HG03354 (cell line): ENCODE results near the gene CPTP.

ENCODE experiments used
- ATAC-seq: cut with Tn5 transposase; IDR thresholded peaks from one replicate; pipeline ENCODE4 v1.9.1; 2021; ENCODE audit warnings: mild to moderate bottlenecking; ENCODE audit not compliant: unreplicated experiment, poor library complexity, severe bottlenecking

The CPTP gene

DNA sequence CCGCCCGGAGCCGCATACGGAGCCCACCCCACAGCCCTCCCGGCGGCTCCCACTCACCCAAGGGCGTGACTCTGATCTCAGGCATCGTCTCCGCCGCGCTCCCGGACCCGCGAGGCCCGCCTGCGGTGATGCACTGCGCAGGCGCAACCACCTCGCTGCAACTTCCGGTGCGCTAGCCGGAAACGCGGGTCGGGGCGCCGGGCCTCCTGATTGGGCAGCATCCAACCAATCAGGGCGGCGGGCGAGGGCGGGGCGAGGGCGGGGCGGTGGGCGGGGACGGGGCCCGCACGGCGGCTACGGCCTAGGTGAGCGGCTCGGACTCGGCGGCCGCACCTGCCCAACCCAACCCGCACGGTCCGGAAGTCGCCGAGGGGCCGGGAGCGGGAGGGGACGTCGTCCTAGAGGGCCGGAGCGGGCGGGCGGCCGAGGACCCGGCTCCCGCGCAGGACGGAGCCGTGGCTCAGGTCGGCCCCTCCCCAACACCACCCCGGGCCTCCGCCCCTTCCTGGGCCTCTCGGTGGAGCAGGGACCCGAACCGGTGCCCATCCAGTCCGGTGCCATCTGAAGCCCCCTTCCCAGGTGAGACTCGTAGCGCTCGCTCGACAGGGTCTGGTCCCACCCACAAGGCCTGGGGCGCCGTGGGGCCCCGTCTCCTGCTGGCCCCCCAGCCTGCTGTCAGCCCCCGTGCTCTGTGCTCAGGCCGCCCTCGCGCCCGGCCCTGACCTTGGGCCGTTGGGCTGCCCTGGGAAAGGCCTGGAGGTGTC lies at the start of gene CPTP, which contains the start of gene INTS11:
TSS of gene CPTP (plus strand) at position 279 of the 764 bp plus-strand sequence. CDS start 2,109 bp downstream, outside the sequence.
TSS of gene INTS11 (minus strand) at position 137 of the 764 bp plus-strand sequence. CDS start at position 85, 52 bp downstream.
- peak; percentile 77 for ATAC-seq

DNA sequence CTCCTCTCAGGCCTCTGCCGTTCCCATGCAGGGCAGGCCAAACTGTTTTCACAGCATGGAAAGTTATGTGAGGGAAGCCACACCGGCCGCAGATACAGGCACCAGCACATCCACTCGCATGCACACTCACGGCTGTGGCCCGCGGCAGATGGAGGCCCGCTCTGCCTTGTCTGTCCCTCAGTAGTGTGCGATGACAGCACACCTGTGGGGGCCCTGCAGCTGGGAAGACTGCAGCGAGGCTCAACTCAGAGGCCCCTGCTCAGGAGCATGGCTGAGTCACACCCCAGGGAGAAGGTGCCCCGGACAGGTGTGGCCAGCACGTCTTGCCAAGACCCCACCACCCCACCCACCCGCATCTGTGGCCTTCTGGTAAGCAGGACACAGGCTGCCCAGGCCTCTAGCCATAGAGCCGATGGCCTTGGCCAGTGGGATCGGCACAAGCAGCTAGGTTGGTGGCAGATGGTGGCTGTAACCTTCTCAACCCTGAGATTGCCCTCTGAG lies 49.6 kb upstream of the CPTP start:
- no peak for ATAC-seq

- no peak for ATAC-seq
Measured at GRCh38 chr1:1275836-1276235, 48.8 kb upstream of the CPTP start.

DNA sequence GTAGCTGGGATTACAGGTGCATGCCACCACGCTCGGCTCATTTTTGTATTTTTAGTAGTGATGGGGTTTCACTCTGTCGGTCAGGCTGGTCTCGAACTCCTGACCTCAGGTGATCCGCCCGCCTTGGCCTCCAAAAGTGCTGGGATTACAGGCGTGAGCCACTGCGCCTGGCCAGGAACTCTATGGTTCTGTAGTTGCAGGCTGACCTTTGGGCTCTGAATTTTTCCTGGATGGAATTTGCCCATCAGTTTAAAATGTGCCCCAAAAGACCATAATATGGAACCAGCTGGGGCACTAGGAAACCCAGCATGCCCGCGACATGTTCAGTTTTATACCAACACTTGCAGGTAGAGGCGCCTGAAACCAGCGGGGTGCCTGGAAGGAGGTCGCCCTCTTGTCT lies 46.0 kb upstream of the CPTP start:
- ATAC-seq, result no peak

DNA sequence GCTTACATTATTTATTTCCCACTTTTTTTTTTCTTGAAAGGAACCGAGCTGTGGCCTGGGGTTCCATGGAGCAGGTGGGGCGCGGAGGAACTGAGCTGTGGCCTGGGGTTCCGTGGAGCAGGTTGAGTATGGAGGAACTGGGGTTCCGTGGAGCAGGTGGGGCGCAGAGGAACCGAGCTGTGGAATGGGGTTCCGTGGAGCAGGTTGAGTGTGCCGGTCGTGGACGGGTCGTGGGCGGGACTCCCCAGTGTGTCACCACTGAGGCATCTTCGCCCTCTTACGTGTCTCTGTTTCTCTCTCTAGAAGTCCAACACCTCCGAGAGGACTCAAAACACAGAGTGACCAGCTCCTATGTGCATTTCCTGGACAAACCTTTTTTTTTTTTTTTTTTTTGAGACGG lies 45.6 kb upstream of the CPTP start:
- ATAC-seq, result no peak

DNA sequence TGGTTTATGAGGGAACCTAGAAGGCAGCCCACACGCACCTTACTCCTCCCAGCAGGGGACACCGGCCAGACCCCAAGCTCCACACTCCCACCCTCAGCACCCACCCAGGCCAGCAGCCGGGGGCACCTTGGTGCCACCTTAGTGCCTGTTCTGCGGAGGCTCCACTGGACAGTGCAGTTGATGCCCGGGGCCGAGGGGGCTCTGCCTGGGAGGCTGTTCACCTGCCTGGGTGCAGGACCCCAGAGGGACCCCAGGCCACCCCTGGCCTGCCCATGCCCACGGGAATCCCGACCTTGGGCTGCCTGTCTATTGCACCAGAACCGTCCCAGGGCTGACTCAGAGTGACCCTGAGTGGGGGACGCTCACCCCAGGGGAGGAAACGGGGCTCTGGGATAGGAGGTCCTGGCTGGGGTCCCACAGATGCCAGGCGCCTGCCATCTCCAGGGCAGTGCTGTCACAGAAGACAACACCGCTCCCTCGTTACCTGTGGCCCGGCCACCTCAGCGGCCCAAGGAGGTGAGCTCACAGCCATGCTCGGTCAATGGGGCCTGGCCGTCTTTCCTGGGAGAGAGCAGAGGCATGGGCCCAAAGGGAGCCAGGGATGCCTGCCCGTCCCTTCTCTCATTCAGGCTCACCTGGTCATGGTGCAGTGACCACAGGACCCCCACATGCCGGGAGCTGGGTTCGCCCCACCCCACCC lies 43.7 kb upstream of the CPTP start:
- no peak for ATAC-seq

DNA sequence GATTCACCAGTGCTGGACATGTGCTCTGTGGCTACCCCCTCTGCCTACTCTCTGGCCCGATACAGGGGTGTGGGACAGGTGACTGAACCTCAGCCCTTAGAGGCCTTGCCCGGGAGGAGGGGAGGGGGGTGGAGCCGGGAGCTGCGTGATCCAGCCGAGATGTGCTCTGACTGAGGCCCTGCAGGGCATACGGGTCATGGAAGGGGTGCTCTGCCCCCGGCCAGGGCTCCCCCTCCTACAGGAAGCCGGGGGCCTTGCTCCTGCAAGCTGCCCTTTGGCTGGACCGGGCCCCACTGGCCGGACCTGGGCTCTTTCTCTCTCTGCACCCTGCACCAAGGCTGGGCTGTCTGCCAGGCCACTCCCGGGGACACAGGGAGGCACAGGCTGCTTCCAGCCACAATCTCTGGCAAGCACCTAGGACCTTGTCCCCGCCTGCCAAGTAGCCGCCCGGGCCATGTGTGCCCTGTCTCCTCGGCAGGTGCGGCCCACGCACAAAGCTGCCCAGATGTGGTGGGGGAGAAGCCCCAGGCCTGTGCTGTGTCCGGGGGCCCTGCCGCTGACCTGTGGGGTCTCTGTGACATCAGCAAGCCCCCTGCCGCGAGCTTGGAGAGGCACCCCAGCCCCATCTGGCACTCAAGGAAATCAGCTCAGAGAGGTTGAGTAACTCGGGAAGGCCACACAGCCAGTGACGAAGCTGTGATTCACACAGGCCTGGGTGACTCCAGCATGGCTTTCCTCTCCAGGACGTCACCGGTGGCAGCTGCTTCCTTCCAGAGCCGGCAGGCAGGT lies 42.9 kb upstream of the CPTP start:
- no peak for ATAC-seq

- ATAC-seq, result no peak
Measured at GRCh38 chr1:1282998-1283397, 41.6 kb upstream of the CPTP start.

- ATAC-seq, result no peak
Measured at GRCh38 chr1:1283821-1284220, 40.8 kb upstream of the CPTP start.

DNA sequence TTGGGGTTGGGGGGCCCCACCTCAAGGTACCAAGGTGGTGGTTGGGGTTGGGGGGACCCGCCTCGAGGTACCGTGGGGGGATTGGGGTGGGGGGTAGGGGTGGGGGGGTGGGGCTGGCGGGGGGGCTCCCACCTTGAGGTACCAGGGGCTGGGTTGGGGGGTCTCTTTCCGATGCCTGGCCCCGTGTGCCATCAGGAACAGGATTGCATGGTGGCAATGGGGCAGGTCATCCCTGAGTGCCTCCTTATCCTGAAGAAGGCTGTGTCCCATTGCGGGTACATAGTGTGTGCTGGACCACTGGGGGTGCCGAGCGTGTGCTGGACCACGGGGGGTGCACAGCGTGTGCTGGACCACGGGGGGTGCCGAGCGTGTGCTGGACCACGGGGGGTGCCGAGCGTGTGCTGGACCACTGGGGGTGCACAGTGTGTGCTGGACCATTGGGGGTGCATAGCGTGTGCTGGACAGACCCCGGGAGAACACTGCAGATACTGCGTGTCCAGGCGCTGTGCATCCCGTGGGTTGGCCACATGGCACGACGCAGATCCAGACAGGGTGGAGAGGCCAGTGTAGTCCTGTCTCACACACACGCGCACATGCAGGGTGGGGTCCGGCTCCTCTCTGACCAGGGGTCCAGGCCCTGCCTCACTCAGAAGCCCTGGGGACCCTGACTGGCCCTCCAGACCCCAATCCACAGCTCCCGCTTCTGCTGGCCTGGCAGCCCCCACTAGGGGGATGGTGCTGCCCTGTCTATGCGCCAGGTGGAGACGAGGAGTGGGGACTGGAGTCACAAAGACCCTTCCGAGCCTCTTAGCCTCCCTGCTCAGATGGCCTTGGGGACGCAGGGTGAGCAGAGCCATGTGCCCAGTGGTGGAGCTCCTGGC lies 40.1 kb upstream of the CPTP start:
- no peak for ATAC-seq

DNA sequence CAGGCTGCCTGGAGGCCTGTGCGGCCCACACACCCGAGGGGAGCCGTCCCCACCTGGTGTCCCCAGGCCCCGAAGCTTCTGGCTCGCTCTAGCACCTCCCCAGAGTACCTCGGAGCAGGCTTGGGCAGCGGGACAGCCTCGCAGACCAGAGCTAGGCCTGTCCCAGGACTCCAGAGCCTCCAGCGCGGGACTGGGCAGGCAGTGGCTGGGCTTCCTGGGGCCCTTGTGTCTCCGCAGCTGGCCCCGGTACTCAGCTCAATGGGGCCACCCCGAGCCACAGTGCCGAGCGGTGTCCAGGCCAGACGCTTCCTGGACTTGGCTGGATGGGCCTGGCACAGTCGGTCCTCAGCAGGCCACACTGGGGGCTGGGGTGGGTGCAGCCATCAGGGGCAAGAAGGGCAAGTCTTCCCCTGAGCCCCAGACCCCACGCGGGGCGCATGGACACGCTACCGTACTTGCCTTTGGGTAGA lies 39.5 kb upstream of the CPTP start:
- no peak for ATAC-seq

DNA sequence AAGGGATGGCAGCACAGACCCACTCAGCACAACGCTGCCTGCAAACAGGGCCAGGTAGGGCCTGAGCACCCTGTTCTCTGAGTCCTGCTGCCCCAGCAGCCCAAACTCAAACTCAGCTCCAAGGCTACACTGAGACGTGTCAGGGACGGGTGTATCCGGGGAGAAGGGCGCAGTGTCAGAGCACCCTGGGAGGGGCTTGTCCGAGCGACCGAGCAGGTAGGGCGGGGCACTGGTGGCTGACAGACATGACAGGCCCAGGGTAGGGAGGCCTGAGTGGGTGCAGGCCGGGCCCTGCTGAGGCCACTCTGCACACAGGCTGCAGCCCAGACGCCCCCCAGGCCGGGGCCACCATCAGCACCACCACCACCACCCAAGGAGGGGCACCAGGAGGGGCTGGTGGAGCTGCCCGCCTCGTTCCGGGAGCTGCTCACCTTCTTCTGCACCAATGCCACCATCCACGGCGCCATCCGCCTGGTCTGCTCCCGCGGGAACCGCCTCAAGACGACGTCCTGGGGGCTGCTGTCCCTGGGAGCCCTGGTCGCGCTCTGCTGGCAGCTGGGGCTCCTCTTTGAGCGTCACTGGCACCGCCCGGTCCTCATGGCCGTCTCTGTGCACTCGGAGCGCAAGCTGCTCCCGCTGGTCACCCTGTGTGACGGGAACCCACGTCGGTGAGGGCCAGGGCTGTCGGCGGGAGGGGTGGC lies 38.8 kb upstream of the CPTP start:
- no peak for ATAC-seq

DNA sequence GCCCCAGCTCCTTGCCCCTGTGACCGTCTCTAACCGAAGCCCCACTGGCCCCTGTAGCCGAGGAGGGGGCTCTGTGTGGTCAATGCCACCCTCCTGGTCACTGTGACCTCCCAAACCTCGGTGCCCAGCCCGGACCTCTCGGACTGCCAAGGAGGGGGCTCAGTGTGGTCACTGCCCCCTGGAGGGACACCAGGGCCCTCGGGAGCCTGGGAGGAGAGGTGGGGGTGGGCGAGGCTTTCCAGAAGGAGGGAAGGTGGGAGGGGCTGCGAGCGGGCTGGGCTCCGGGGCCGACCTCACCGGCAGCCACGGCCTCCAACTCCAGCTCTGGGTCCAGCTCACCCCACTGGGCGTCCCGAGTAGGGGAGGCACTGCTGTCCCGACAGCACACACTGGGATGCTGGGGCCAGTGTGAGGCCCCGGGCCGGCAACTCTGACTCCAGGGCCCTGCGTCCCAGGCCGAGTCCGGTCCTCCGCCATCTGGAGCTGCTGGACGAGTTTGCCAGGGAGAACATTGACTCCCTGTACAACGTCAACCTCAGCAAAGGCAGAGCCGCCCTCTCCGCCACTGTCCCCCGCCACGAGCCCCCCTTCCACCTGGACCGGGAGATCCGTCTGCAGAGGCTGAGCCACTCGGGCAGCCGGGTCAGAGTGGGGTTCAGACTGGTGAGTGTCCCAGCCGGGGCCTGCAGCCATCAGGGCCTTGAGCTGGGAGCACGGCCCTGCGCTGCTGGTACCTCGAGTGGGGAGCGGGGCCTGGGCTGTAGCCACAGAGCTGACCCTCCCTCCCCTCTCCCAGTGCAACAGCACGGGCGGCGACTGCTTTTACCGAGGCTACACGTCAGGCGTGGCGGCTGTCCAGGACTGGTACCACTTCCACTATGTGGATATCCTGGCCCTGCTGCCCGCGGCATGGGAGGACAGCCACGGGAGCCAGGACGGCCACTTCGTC lies 38.0 kb upstream of the CPTP start:
- ATAC-seq, result no peak

GRCh38 chr1:1287288-1288110 lies 37.1 kb upstream of the CPTP start:
- no peak for ATAC-seq

DNA sequence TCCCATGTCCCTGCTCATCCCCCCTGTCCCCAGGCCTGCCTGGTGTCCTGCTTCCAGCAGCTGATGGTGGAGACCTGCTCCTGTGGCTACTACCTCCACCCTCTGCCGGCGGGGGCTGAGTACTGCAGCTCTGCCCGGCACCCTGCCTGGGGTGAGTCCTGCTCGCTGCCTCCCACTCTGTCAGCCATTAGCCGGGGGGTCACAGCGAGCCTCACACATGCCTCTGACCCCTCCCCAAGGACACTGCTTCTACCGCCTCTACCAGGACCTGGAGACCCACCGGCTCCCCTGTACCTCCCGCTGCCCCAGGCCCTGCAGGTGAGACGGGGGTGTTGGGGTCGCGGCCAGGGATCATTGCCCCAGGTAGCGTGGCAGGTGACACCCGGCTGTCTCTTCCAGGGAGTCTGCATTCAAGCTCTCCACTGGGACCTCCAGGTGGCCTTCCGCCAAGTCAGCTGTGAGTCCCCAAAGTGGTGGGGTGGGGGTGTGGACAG lies 34.3 kb upstream of the CPTP start:
- no peak for ATAC-seq

GRCh38 chr1:1291023-1291528 lies 33.5 kb upstream of the CPTP start:
- no peak for ATAC-seq
